ENCODE measurements around the gene C11orf86.

DNA sequence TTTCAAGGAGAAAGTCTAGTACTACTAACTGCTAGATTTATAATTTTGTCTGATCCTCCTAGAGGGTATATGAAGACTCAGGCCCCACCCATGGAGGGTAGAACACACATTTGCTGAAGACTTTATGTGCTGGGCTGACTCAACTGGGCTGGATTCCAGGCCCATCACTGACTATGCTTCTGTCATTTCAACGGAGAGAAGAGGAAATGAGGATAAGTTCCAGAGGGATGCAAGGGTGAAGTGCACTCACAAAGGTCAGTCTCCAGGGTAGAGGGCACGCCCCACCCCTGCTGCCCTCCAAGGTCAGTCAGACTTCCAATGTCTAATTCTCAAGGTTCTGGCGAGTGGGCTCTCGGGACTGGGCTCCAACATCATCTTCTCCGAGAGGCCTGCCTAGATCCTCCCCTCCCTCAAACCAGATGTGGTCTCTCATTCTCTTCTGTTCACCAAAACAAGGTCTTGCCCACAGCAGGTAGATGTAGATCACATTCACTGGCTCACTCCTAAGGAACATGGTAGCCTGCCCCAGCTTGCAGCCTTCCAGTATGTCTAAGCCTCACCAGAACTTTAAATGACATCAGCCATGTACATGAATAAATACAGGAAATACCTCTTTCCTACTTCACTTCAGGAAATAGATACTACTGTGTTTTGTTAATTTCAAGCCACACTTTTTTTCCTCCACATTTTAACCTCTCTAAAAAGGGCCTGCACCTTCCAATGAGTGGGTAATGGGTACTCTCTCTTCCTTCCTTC lies 7.3 kb upstream of the C11orf86 start:
- TF ChIP-seq, protein P1, sequence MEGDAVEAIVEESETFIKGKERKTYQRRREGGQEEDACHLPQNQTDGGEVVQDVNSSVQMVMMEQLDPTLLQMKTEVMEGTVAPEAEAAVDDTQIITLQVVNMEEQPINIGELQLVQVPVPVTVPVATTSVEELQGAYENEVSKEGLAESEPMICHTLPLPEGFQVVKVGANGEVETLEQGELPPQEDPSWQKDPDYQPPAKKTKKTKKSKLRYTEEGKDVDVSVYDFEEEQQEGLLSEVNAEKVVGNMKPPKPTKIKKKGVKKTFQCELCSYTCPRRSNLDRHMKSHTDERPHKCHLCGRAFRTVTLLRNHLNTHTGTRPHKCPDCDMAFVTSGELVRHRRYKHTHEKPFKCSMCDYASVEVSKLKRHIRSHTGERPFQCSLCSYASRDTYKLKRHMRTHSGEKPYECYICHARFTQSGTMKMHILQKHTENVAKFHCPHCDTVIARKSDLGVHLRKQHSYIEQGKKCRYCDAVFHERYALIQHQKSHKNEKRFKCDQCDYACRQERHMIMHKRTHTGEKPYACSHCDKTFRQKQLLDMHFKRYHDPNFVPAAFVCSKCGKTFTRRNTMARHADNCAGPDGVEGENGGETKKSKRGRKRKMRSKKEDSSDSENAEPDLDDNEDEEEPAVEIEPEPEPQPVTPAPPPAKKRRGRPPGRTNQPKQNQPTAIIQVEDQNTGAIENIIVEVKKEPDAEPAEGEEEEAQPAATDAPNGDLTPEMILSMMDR (IDR thresholded peaks at IDR 0.05; ENCODE audit: low read depth, low read length, poor library complexity, severe bottlenecking): no peak
- TF ChIP-seq EZH2phosphoT487 (IDR thresholded peaks at IDR 0.05; ENCODE audit: borderline replicate concordance, low read length): no peak
